PC-9 (cell line): ENCODE measurements around the gene PEMT. TPM values are rescaled to one million over a fixed set of nuclear protein-coding genes. Genes with fewer than 3 reads are reported as not detected.

ENCODE experiments used
- BruUV-seq: library from RNA; stranded (reverse); fragments of 400-500 nt; replicated peaks from 2 replicates; lab custom pipeline; 2021; lab: Mats Ljungman, UMichigan
- CTCF ChIA-PET: fragments of 300-600 bp; sonication (Branson Sonifier 250); formaldehyde crosslinking; loops from one replicate; lab custom pipeline; 2022; ENCODE audit warnings: antibody characterized with exemption; lab: Charles Lee
- POLR2A ChIA-PET: fragments of 300-600 bp; sonication (Branson Sonifier 250); formaldehyde crosslinking; loops from one replicate; lab custom pipeline; 2022; ENCODE audit warnings: antibody characterized with exemption; ENCODE audit not compliant: unreplicated experiment; lab: Charles Lee
- DNase-seq, 2 experiments: peaks; one replicate each; pipeline versions ENCODE4 v3.0.0 to v3.0.0-alpha.2; 2015 to 2022; ENCODE audit warnings: mixed read lengths in 1 of 2
- H2AFZ ChIP-seq: fragments of 200-600 bp; sonication (generic); 2 replicates; pipeline ENCODE4 v1.8.1; 2017; ENCODE audit warnings: antibody characterized with exemption
- H3F3A ChIP-seq: fragments of 200-600 bp; sonication (generic); 2 replicates; pipeline ENCODE4 v1.8.1; 2017; ENCODE audit warnings: antibody characterized with exemption, mild to moderate bottlenecking, low read depth; ENCODE audit not compliant: insufficient read depth
- H3K27ac ChIP-seq: fragments of 200-600 bp; sonication (generic); 2 replicates; pipeline ENCODE4 v1.6.1; 2016; ENCODE audit warnings: mixed run types
- H3K27me3 ChIP-seq: fragments of 200-600 bp; sonication (generic); 2 replicates; pipeline ENCODE4 v1.6.1; 2016; ENCODE audit warnings: low read depth, mixed run types; ENCODE audit not compliant: insufficient read depth
- H3K36me3 ChIP-seq: fragments of 200-600 bp; sonication (generic); 2 replicates; pipeline ENCODE4 v1.6.1; 2016; ENCODE audit warnings: low read depth, mixed run types
- H3K4me1 ChIP-seq: fragments of 200-600 bp; sonication (generic); replicated peaks from 2 replicates; pipeline ENCODE4 v1.6.1; 2016; ENCODE audit warnings: mixed run types; ENCODE audit not compliant: insufficient read depth
- H3K4me2 ChIP-seq: fragments of 200-600 bp; sonication (generic); 2 replicates; pipeline ENCODE4 v1.6.1; 2017; ENCODE audit warnings: mixed run types
- H3K4me3 ChIP-seq: fragments of 200-600 bp; sonication (generic); 2 replicates; pipeline ENCODE4 v1.6.1; 2016; ENCODE audit warnings: mixed run types
- H3K79me2 ChIP-seq: fragments of 200-600 bp; sonication (generic); 2 replicates; pipeline ENCODE4 v1.6.1; 2017; ENCODE audit warnings: low read depth, mixed run types
- H3K9me2 ChIP-seq: fragments of 200-600 bp; sonication (generic); 2 replicates; pipeline ENCODE4 v1.8.1; 2017; ENCODE audit warnings: mild to moderate bottlenecking; ENCODE audit not compliant: insufficient read depth
- H3K9me3 ChIP-seq: fragments of 200-600 bp; sonication (generic); 2 replicates; pipeline ENCODE4 v1.8.1; 2016; ENCODE audit warnings: low read depth; ENCODE audit not compliant: insufficient read depth
- H4K20me1 ChIP-seq: fragments of 200-600 bp; sonication (generic); 2 replicates; pipeline ENCODE4 v1.8.1; 2017; ENCODE audit not compliant: insufficient read depth
- CTCF ChIP-seq: fragments of 200-600 bp; sonication (generic); conservative IDR thresholded peaks from 2 replicates; pipeline ENCODE4 v1.6.1; 2017; ENCODE audit warnings: mixed run types, antibody characterized with exemption, mild to moderate bottlenecking, moderate library complexity
- EZH2 ChIP-seq: fragments of 200-600 bp; sonication (generic); IDR thresholded peaks from 2 replicates; pipeline ENCODE4 v1.8.0; 2017; ENCODE audit warnings: antibody characterized with exemption, low read depth
- intact Hi-C: fragments of 100-400 bp; cut with micrococcal nuclease; formaldehyde crosslinking; loops from one replicate; pipeline ENCODE4 v1.10.0; 2022; ENCODE audit not compliant: unreplicated experiment
- total RNA-seq: library from RNA; stranded (reverse); gene quantifications from 2 replicates; pipeline ENCODE4 v1.2.3, GENCODE V29; 2021

PEMT gene
- total RNA-seq, 1 experiment from 2014 or later = 61.2 TPM

GRCh38 chr17:17518014-17518413, 73.5 kb downstream of the PEMT start:
- TF ChIP-seq EZH2 (no peak), CTCF (no peak)
- Histone ChIP-seq H2AFZ (no peak overlapping the region), H3K27me3 (no peaks in the 10 kb centered on the region), H3K4me1 (no peaks in the 10 kb centered on the region), H3K36me3 (no peaks in the 10 kb centered on the region), H3K4me3 (no peak overlapping the region), H3K4me2 (no peak overlapping the region), H4K20me1 (peaks cover 87% of the 10 kb centered on the region), H3K9me2 (no peaks in the 10 kb centered on the region), H3K27ac (no peak overlapping the region), H3K9me3 (no peaks in the 10 kb centered on the region), H3F3A (no peaks in the 10 kb centered on the region), H3K79me2 (no peaks in the 10 kb centered on the region)
- DNase-seq = no peak
- BruUV-seq = no TSS peak
- ChIA-PET POLR2A (no interaction called here), CTCF (no interaction called here)
- intact Hi-C loops = no loop called here

GRCh38 chr17:17516941-17517720, 74.4 kb downstream of the PEMT start:
- no peaks in the 10 kb centered on the region for H3K27me3 ChIP-seq
- ChIA-PET POLR2A (no interaction called here), CTCF (no interaction called here)
- no peak overlapping the region for H3K4me3 ChIP-seq
- no peaks in the 10 kb centered on the region; the same call in 1 of the 2 replicates for H3F3A ChIP-seq
- no peak overlapping the region for H3K27ac ChIP-seq
- H3K9me2 ChIP-seq = no peaks in the 10 kb centered on the region
- H3K4me1 ChIP-seq = peaks cover 6% of the 10 kb centered on the region
- H3K79me2 ChIP-seq = no peaks in the 10 kb centered on the region
- intact Hi-C loops = no loop called here
- no TSS peak for BruUV-seq
- H2AFZ ChIP-seq = no peak overlapping the region
- H3K4me2 ChIP-seq = no peak overlapping the region
- TF ChIP-seq CTCF = no peak
- TF ChIP-seq EZH2 = no peak
- DNase-seq = no peak
- H4K20me1 ChIP-seq = peaks cover 87% of the 10 kb centered on the region
- no peaks in the 10 kb centered on the region for H3K9me3 ChIP-seq
- H3K36me3 ChIP-seq = no peaks in the 10 kb centered on the region

GRCh38 chr17:17515934-17516930, 75.3 kb downstream of the PEMT start:
- CTCF ChIA-PET = no interaction called here
- H2AFZ ChIP-seq = no peak overlapping the region
- intact Hi-C loops = no loop called here

More at GRCh38 chr17:17515934-17516930, 75.3 kb downstream of the PEMT start:
- DNase-seq = no peak
- no peaks in the 10 kb centered on the region for H3K27me3 ChIP-seq
- no peaks in the 10 kb centered on the region for H3K36me3 ChIP-seq
- H3K79me2 ChIP-seq = no peaks in the 10 kb centered on the region
- peaks cover 87% of the 10 kb centered on the region for H4K20me1 ChIP-seq
- H3K27ac ChIP-seq = no peak overlapping the region
- no peaks in the 10 kb centered on the region; the same call in 1 of the 2 replicates for H3F3A ChIP-seq
- no peak overlapping the region for H3K4me2 ChIP-seq
- no peak overlapping the region for H3K4me3 ChIP-seq
- H3K9me3 ChIP-seq = no peaks in the 10 kb centered on the region
- no peaks in the 10 kb centered on the region for H3K9me2 ChIP-seq
- peaks cover 15% of the 10 kb centered on the region for H3K4me1 ChIP-seq
- no TSS peak for BruUV-seq
- no peak for TF ChIP-seq EZH2
- no peak for TF ChIP-seq CTCF
- POLR2A ChIA-PET = interaction anchor here (0.6 kb wide), 1 partner anchor 19 kb away, joined by 3 read pairs; no protein-coding TSS in a partner anchor
